Thyroid gland (tissue), 4 donors: Measurements from ENCODE around the gene CLN6. TPM values are rescaled to one million over a fixed set of nuclear protein-coding genes. Genes with fewer than 3 reads are reported as not detected.

Experiments used
- DNase-seq, 2 donors: peaks; one replicate each; pipeline ENCODE4 v3.0.0-alpha.2; 2019
- H3K27ac ChIP-seq, 3 donors: fragments of 200-600 bp; sonication (generic); 1 replicate in 2 of 3; 2 replicates in 1 of 3; pipeline ENCODE4 v1.5.1; 2016 to 2019; ENCODE audit warnings: mild to moderate bottlenecking in 1 of 3, moderate library complexity in 1 of 3
- H3K27me3 ChIP-seq: fragments of 200-600 bp; sonication (generic); one replicate; pipeline ENCODE4 v1.5.1; 2019
- H3K36me3 ChIP-seq, 2 donors: fragments of 200-600 bp; sonication (generic); one replicate each; pipeline ENCODE4 v1.5.1; 2016 to 2019
- H3K4me1 ChIP-seq, 2 donors: fragments of 200-600 bp; sonication (generic); one replicate each; pipeline ENCODE4 v1.5.1; 2017 to 2019
- H3K4me3 ChIP-seq, 3 donors: fragments of 200-600 bp; sonication (generic); replicated peaks in 1 of 3; 1 replicate in 2 of 3; 2 replicates in 1 of 3; pipeline ENCODE4 v1.5.1; 2016; ENCODE audit warnings: mild to moderate bottlenecking in 1 of 3
- H3K9me3 ChIP-seq: fragments of 200-600 bp; sonication (generic); one replicate; pipeline ENCODE4 v1.5.1; 2017
- CTCF ChIP-seq, 6 experiments: fragments of 200-600 bp in 3 of 6; fragments of 450-650 bp in 3 of 6; sonication (generic) in 3 of 6; IDR thresholded peaks; one replicate each; pipeline ENCODE4 v1.5.1; 2016 to 2019; ENCODE audit warnings: antibody characterized with exemption in 6 of 6, mild to moderate bottlenecking in 2 of 6, inconsistent platforms in 1 of 6, moderate library complexity in 1 of 6
- POLR2A ChIP-seq, 2 donors: fragments of 450-650 bp; IDR thresholded peaks; one replicate each; pipeline ENCODE4 v1.6.1; 2017; ENCODE audit warnings: antibody characterized with exemption in 2 of 2, mild to moderate bottlenecking in 2 of 2, moderate library complexity in 1 of 2
- WGBS, 2 donors: methylation state at CpG; one replicate each; pipeline ENCODE4 v1.1.5; 2017; 5-methylcytosine and 5-hydroxymethylcytosine counted together
- intact Hi-C: fragments of 100-400 bp; cut with DNase I; formaldehyde crosslinking; loops from one replicate; pipeline ENCODE4 v1.15.1; 2023
- total RNA-seq, 4 donors: library from RNA; depleted of rRNA; stranded (reverse); fragments of >200 nt; gene quantifications; one replicate each; pipeline ENCODE4 v1.2.3, GENCODE V29; 2016

Gene CLN6
- total RNA-seq, 4 donors from 2014 or later = 24.8 to 34.3 (median 32.4) TPM

GRCh38 chr15:68218847-68219798 is 10.4 kb downstream of the CLN6 start:
- no peak overlapping the region for H3K27ac ChIP-seq
- WGBS, 2 donors = 90 to 97% methylated on average over 9 of the region's 9 CpGs

GRCh38 chr15:68218331-68218730 is 11.2 kb downstream of the CLN6 start:
- intact Hi-C loops = loop anchor here (10.0 kb wide), 1 partner anchor 164 kb away; the partner anchor contains the start of gene PIAS1
- H3K4me3 ChIP-seq = no peak overlapping the region
- H3K4me1 ChIP-seq = peaks cover 0 to 5% of the 10 kb centered on the region in 2 donors
- TF ChIP-seq CTCF (IDR thresholded peaks at IDR 0.05) = no peak
- TF ChIP-seq POLR2A (IDR thresholded peaks at IDR 0.05) = no peak
- peaks cover 0 to 4% of the 10 kb centered on the region in 2 donors for H3K36me3 ChIP-seq
- H3K9me3 ChIP-seq = no peaks in the 10 kb centered on the region
- H3K27me3 ChIP-seq = no peaks in the 10 kb centered on the region
- H3K27ac ChIP-seq = no peak overlapping the region
- DNase-seq = no peak
- WGBS, 2 donors = 93 to 98% methylated on average over 7 of the region's 8 CpGs

More at GRCh38 chr15:68218847-68219798, 10.4 kb downstream of the CLN6 start:
- Histone ChIP-seq H3K27me3 (no peaks in the 10 kb centered on the region), H3K4me1 (peaks cover 0 to 5% of the 10 kb centered on the region in 2 donors), H3K9me3 (no peaks in the 10 kb centered on the region), H3K36me3 (peaks cover 0 to 4% of the 10 kb centered on the region in 2 donors), H3K4me3 (no peak overlapping the region)
- DNase-seq = no peak
- intact Hi-C loops = loop anchor here (10.0 kb wide), 1 partner anchor 164 kb away; the partner anchor contains the start of gene PIAS1
- TF ChIP-seq POLR2A (IDR thresholded peaks at IDR 0.05) (no peak), CTCF (IDR thresholded peaks at IDR 0.05) (no peak)

DNA sequence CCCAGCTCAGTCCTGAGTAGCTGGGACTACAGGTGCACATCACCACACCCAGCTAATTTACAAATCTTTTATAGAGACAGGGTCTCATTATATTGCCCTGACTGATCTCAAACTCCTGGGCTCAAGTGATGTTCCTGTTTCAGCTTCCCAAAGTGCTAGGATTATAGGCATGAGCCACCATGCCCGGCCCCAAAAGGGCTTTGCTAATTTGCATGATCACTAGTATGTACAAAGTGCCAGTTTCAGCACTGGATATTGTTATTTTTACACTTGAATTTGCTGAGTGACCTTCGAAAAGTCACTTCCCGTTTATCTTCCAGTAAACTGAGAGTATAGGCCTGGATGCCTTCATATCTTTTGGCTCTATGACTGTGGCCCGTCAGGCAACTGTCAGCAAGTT is 12.2 kb downstream of the CLN6 start:
- 94 to 98% methylated on average over 4 of the region's 4 CpGs for WGBS, 2 donors
- H3K36me3 ChIP-seq = peaks cover 0 to 4% of the 10 kb centered on the region in 2 donors
- no peaks in the 10 kb centered on the region for H3K4me1 ChIP-seq
- TF ChIP-seq CTCF (IDR thresholded peaks at IDR 0.05) (no peak), POLR2A (IDR thresholded peaks at IDR 0.05) (no peak)
- no peak overlapping the region for H3K4me3 ChIP-seq
- no peak for DNase-seq
- no peak overlapping the region for H3K27ac ChIP-seq
- intact Hi-C loops = loop anchor here (10.0 kb wide), 1 partner anchor 163 kb away; the partner anchor contains the start of gene PIAS1
- no peaks in the 10 kb centered on the region for H3K27me3 ChIP-seq
- no peaks in the 10 kb centered on the region for H3K9me3 ChIP-seq

GRCh38 chr15:68214838-68215254 is 14.7 kb downstream of the CLN6 start:
- peaks cover 0 to 4% of the 10 kb centered on the region in 2 donors for H3K36me3 ChIP-seq
- H3K4me3 ChIP-seq = no peak overlapping the region
- peaks cover 0 to 5% of the 10 kb centered on the region in 2 donors for H3K4me1 ChIP-seq
- intact Hi-C loops = loop anchor here (10.0 kb wide), 1 partner anchor 160 kb away; the partner anchor contains the start of gene PIAS1
- DNase-seq = no peak
- TF ChIP-seq CTCF (IDR thresholded peaks at IDR 0.05) (no peak), POLR2A (IDR thresholded peaks at IDR 0.05) (no peak)
- no peak overlapping the region for H3K27ac ChIP-seq
- no peaks in the 10 kb centered on the region for H3K9me3 ChIP-seq
- no peaks in the 10 kb centered on the region for H3K27me3 ChIP-seq
- 79 to 98% methylated on average over 6 of the region's 6 CpGs for WGBS, 2 donors
